B cell (primary cell): ENCODE results near the gene PDLIM5. TPM values are rescaled to one million over a fixed set of nuclear protein-coding genes. Genes with fewer than 3 reads are reported as not detected.

Source experiments
- ATAC-seq: fragments of 200-7000 bp; cut with Tn5 transposase; one replicate; pipeline ENCODE4 v1.10.0; 2021; ENCODE audit warnings: low read depth, mild to moderate bottlenecking, moderate number of reproducible peaks, moderate library complexity
- CTCF ChIA-PET: fragments of 350-600 bp; sonication (Branson Sonifier 250); formaldehyde crosslinking; loops from one replicate; lab custom pipeline; 2021; ENCODE audit warnings: antibody characterized with exemption, inconsistent platforms; lab: Charles Lee
- POLR2A ChIA-PET: fragments of 350-600 bp; sonication (Branson Sonifier 250); formaldehyde crosslinking; loops from one replicate; lab custom pipeline; 2021; ENCODE audit warnings: antibody characterized with exemption; lab: Charles Lee
- DNase-seq: peaks from one replicate; pipeline ENCODE4 v3.0.0; 2013
- H2AFZ ChIP-seq: 2 replicates; pipeline ENCODE4 v1.6.1; 2012; ENCODE audit warnings: mild to moderate bottlenecking, low read depth, low read length; ENCODE audit not compliant: insufficient read depth, poor library complexity, severe bottlenecking
- H3K27ac ChIP-seq, 2 donors: 1 replicate in 1 of 2; 2 replicates in 1 of 2; pipeline ENCODE4 v1.5.1; 2012 to 2013; ENCODE audit warnings: low read length in 2 of 2, mild to moderate bottlenecking in 2 of 2, moderate library complexity in 1 of 2
- H3K27me3 ChIP-seq, 4 experiments: fragments of 200-600 bp in 1 of 4; sonication (generic) in 1 of 4; replicated peaks in 1 of 4; 1 replicate in 2 of 4; 2 replicates in 2 of 4; pipeline versions ENCODE4 v1.6.1 to v1.7.0; 2013 to 2016; ENCODE audit warnings: low read length in 3 of 4, mild to moderate bottlenecking in 2 of 4, mixed read lengths in 1 of 4, moderate library complexity in 1 of 4; ENCODE audit not compliant: insufficient read depth in 4 of 4, control insufficient read depth in 3 of 4; ENCODE audit errors: control extremely low read depth in 1 of 4
- H3K36me3 ChIP-seq, 2 experiments: replicated peaks in 1 of 2; 1 replicate in 1 of 2; 2 replicates in 1 of 2; pipeline versions ENCODE4 v1.6.1 to v1.7.1; 2013; ENCODE audit warnings: low read length in 1 of 2; ENCODE audit not compliant: insufficient read depth in 2 of 2, control insufficient read depth in 1 of 2; ENCODE audit errors: control extremely low read depth in 1 of 2, extremely low read depth in 1 of 2
- H3K4me1 ChIP-seq, 2 donors: fragments of 200-600 bp in 1 of 2; sonication (generic) in 1 of 2; 1 replicate in 1 of 2; 2 replicates in 1 of 2; pipeline versions ENCODE4 v1.5.1 to v1.6.1; 2013 to 2017; ENCODE audit warnings: low read length in 2 of 2; ENCODE audit not compliant: control insufficient read depth in 2 of 2, insufficient read depth in 2 of 2
- H3K4me2 ChIP-seq: replicated peaks from 2 replicates; pipeline ENCODE3; 2012; ENCODE audit warnings: mild to moderate bottlenecking, low read depth, low read length; ENCODE audit not compliant: poor library complexity, severe bottlenecking
- H3K4me3 ChIP-seq, 5 experiments: fragments of 200-600 bp in 1 of 5; sonication (generic) in 1 of 5; 1 replicate in 3 of 5; 2 replicates in 2 of 5; pipeline versions ENCODE4 v1.5.1 to v1.7.0; 2011 to 2016; ENCODE audit warnings: low read length in 4 of 5, mild to moderate bottlenecking in 4 of 5, low read depth in 2 of 5, control low read depth in 1 of 5, moderate library complexity in 1 of 5; ENCODE audit not compliant: insufficient read depth in 1 of 5; ENCODE audit errors: control extremely low read depth in 1 of 5, extremely low read depth in 1 of 5
- H3K79me2 ChIP-seq: fragments of 200-600 bp; sonication (generic); one replicate; pipeline ENCODE4 v1.6.0; 2016; ENCODE audit warnings: low read length; ENCODE audit not compliant: control insufficient read depth, insufficient read depth
- H3K9ac ChIP-seq: fragments of 200-600 bp; sonication (generic); 2 replicates; pipeline ENCODE4 v1.6.1; 2017; ENCODE audit warnings: mild to moderate bottlenecking, low read length, moderate library complexity
- H3K9me3 ChIP-seq, 3 donors: one replicate each; pipeline versions ENCODE4 v1.6.1 to v1.7.1; 2013; ENCODE audit warnings: low read length in 2 of 3; ENCODE audit not compliant: control insufficient read depth in 2 of 3, insufficient read depth in 1 of 3; ENCODE audit errors: control extremely low read depth in 1 of 3
- H4K20me1 ChIP-seq: 2 replicates; pipeline ENCODE4 v1.6.0; 2012; ENCODE audit warnings: mild to moderate bottlenecking, low read length; ENCODE audit not compliant: insufficient read depth, control insufficient read depth, poor library complexity, severe bottlenecking
- H3K27ac Mint-ChIP-seq: one replicate; pipeline ENCODE4 v1.8.0; 2021; ENCODE audit warnings: mixed read lengths
- H3K27me3 Mint-ChIP-seq: one replicate; pipeline ENCODE4 v1.8.0; 2021; ENCODE audit warnings: mixed read lengths
- H3K4me1 Mint-ChIP-seq: one replicate; pipeline ENCODE4 v1.8.0; 2021; ENCODE audit warnings: mixed read lengths
- H3K4me3 Mint-ChIP-seq: one replicate; pipeline ENCODE4 v1.8.0; 2021; ENCODE audit warnings: mixed read lengths
- H3K9me3 Mint-ChIP-seq: one replicate; pipeline ENCODE4 v1.8.0; 2022; ENCODE audit warnings: mixed read lengths; ENCODE audit not compliant: insufficient read depth
- EZH2 ChIP-seq: IDR thresholded peaks from 2 replicates; pipeline ENCODE4 v1.6.1; 2012; ENCODE audit warnings: borderline replicate concordance, low read depth, mild to moderate bottlenecking, moderate library complexity, low read length; ENCODE audit not compliant: insufficient read depth, poor library complexity, severe bottlenecking
- WGBS: methylation state at CpG from one replicate; pipeline ENCODE4 v1.1.5; 2013; ENCODE audit warnings: missing lambda C conversion rate; ENCODE audit not compliant: insufficient coverage; 5-methylcytosine and 5-hydroxymethylcytosine counted together
- intact Hi-C: fragments of 100-400 bp; cut with micrococcal nuclease; formaldehyde crosslinking; loops from one replicate; pipeline ENCODE4 v1.10.0; 2022
- polyA plus RNA-seq: library from polyadenylated mRNA; depleted of rRNA; stranded (reverse); fragments of >200 nt; gene quantifications from 2 replicates; pipeline ENCODE4 v1.2.3, GENCODE V29; 2012
- total RNA-seq, 2 donors: library from RNA; stranded (reverse); fragments of 120-200 nt in 1 of 2; gene quantifications; 1 replicate in 1 of 2; 2 replicates in 1 of 2; pipeline versions ENCODE4 v1.2.3 to v1.2.4, GENCODE V29; 2013 to 2022
- TF ChIP-seq, protein P1 (sequence below): fragments of 200-600 bp; IDR thresholded peaks from one replicate; pipeline ENCODE4 v1.8.0; 2022; ENCODE audit warnings: antibody characterized with exemption, mild to moderate bottlenecking

PDLIM5 gene
- total and polyA plus RNA-seq, 2 donors (not counting 1 experiment from before 2014, with no cell fraction given), result 24.0 to 30.2 TPM

DNA sequence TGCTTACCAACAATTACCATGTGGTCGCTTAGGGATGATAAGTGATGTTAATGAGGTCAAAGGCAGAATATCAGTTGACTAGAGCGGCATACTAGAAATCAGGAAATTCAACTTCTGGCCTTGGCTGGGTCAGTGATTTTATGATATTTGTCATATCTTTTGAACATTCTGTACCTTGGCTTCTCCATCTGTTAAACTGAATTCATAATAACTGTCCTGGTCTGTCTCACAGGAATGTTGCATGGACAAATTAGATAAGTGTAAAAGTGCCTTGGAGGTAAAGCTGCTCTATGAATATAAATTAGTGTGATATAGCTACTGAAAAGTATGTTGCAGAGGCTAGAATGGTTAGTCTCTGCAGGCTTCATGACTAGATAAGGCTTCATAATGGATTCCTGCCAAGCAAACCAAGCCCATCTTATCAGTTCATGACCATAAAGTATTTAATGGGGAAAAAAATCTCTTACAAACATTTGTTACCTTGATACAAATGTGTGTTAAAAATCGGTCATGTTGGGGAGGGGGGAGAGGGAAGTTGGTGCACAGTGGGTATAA, 201.4 kb downstream of the PDLIM5 start:
- no peak overlapping the region for H3K27ac ChIP-seq
- Mint-ChIP-seq H3K4me3 (no peak overlapping the region), H3K9me3 (no peaks in the 10 kb centered on the region), H3K27me3 (no peaks in the 10 kb centered on the region), H3K4me1 (no peaks in the 10 kb centered on the region), H3K27ac (no peak overlapping the region)
- H3K36me3 ChIP-seq, result no peaks in the 10 kb centered on the region
- H3K4me2 ChIP-seq, result no peak overlapping the region
- ChIA-PET CTCF (no interaction called here), POLR2A (no interaction called here)
- no peaks in the 10 kb centered on the region for H4K20me1 ChIP-seq
- no peak overlapping the region for H2AFZ ChIP-seq
- no peaks in the 10 kb centered on the region for H3K79me2 ChIP-seq
- intact Hi-C loops, result no loop called here
- H3K9me3 ChIP-seq, result no peaks in the 10 kb centered on the region
- H3K4me1 ChIP-seq, result no peaks in the 10 kb centered on the region
- WGBS, result 100% methylated on average over 1 of the region's 3 CpGs
- ATAC-seq, result no peak
- no peak for TF ChIP-seq EZH2
- TF ChIP-seq, protein P1, sequence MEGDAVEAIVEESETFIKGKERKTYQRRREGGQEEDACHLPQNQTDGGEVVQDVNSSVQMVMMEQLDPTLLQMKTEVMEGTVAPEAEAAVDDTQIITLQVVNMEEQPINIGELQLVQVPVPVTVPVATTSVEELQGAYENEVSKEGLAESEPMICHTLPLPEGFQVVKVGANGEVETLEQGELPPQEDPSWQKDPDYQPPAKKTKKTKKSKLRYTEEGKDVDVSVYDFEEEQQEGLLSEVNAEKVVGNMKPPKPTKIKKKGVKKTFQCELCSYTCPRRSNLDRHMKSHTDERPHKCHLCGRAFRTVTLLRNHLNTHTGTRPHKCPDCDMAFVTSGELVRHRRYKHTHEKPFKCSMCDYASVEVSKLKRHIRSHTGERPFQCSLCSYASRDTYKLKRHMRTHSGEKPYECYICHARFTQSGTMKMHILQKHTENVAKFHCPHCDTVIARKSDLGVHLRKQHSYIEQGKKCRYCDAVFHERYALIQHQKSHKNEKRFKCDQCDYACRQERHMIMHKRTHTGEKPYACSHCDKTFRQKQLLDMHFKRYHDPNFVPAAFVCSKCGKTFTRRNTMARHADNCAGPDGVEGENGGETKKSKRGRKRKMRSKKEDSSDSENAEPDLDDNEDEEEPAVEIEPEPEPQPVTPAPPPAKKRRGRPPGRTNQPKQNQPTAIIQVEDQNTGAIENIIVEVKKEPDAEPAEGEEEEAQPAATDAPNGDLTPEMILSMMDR, result no peak
- no peak overlapping the region for H3K4me3 ChIP-seq
- H3K27me3 ChIP-seq, result no peaks in the 10 kb centered on the region
- H3K9ac ChIP-seq, result no peak overlapping the region
- no peak for DNase-seq

DNA sequence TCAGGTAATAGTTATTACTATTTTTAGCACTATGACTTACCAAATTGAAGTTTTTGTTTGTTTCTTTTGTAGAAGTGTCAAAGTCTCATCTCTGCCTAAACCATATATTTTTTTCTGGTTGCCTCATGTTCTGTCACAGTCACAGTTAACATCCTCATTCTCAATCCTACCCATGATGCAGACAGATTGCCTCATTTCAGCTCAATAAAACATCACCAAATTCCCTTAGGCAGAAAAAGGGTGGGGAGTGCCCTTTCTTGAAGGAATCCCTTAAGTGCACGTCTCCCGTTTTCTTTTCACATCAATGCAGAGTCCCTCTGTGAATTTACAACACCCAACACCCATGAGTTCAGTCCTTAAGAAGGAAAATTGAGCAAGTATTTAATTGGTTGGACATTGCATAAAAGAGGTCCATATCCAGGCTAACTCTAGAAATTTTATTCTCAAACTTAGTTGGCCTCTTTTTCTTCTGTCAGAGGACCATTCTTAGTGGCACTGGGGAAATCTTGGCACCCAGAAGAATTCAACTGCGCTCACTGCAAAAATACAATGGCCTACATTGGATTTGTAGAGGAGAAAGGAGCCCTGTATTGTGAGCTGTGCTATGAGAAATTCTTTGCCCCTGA, 202.4 kb downstream of the PDLIM5 start:
- Mint-ChIP-seq H3K9me3 (no peaks in the 10 kb centered on the region), H3K27ac (no peak overlapping the region), H3K27me3 (no peaks in the 10 kb centered on the region), H3K4me3 (no peak overlapping the region), H3K4me1 (no peaks in the 10 kb centered on the region)
- H3K79me2 ChIP-seq, result no peaks in the 10 kb centered on the region
- WGBS, result 100% methylated on average over 1 of the region's 3 CpGs
- H3K4me3 ChIP-seq, result no peak overlapping the region
- H3K9me3 ChIP-seq, result no peaks in the 10 kb centered on the region
- CTCF ChIA-PET, result no interaction called here
- intact Hi-C loops, result no loop called here
- no peaks in the 10 kb centered on the region for H3K27me3 ChIP-seq
- ATAC-seq (no peak), DNase-seq (no peak)
- H3K4me2 ChIP-seq, result no peak overlapping the region
- H3K9ac ChIP-seq, result no peak overlapping the region
- H3K4me1 ChIP-seq, result no peaks in the 10 kb centered on the region
- no peaks in the 10 kb centered on the region for H4K20me1 ChIP-seq
- no peaks in the 10 kb centered on the region for H3K36me3 ChIP-seq
- H2AFZ ChIP-seq, result no peak overlapping the region
- TF ChIP-seq, protein P1, result no peak
- TF ChIP-seq EZH2, result no peak
- POLR2A ChIA-PET, result no interaction called here
- H3K27ac ChIP-seq, result no peak overlapping the region
